Neural cell (in vitro differentiated cells): ENCODE measurements around the gene TMEM14B. TPM values are rescaled to one million over a fixed set of nuclear protein-coding genes. Genes with fewer than 3 reads are reported as not detected.

Source experiments
- H2AFZ ChIP-seq: fragments of 200-600, 300-800 bp; sonication (generic), shearing (Covaris generic); 2 replicates; pipeline ENCODE4 v1.6.0; 2014; ENCODE audit warnings: low read depth, mild to moderate bottlenecking, antibody characterized with exemption, low read length, moderate library complexity
- H3F3A ChIP-seq: fragments of 200-600 bp; shearing (Covaris generic); 2 replicates; pipeline ENCODE4 v1.6.1; 2016; ENCODE audit warnings: mild to moderate bottlenecking, moderate library complexity, mixed read lengths, antibody characterized with exemption, low read length; ENCODE audit not compliant: insufficient read depth, poor library complexity, severe bottlenecking
- H3K27ac ChIP-seq: fragments of 200-600, 300-800 bp; sonication (generic), shearing (Covaris generic); 2 replicates; pipeline ENCODE4 v1.5.1; 2014; ENCODE audit warnings: mild to moderate bottlenecking, low read length, moderate library complexity
- H3K27me3 ChIP-seq: fragments of 300-800, 200-600 bp; sonication (generic), shearing (Covaris generic); 2 replicates; pipeline ENCODE4 v1.6.0; 2014; ENCODE audit warnings: mild to moderate bottlenecking, low read depth, low read length, moderate library complexity; ENCODE audit not compliant: insufficient read depth
- H3K36me3 ChIP-seq: fragments of 300-800, 200-600 bp; sonication (generic), shearing (Covaris generic); 2 replicates; pipeline ENCODE4 v1.5.1; 2014; ENCODE audit warnings: mild to moderate bottlenecking, antibody characterized with exemption, low read length, moderate library complexity; ENCODE audit not compliant: insufficient read depth
- H3K4me2 ChIP-seq: fragments of 300-800, 200-600 bp; sonication (generic), shearing (Covaris generic); 2 replicates; pipeline ENCODE4 v1.6.0; 2014; ENCODE audit warnings: mild to moderate bottlenecking, low read length
- H3K4me3 ChIP-seq: fragments of 300-800, 200-600 bp; sonication (generic), shearing (Covaris generic); 2 replicates; pipeline ENCODE4 v1.5.1; 2014; ENCODE audit warnings: mild to moderate bottlenecking, low read length, moderate library complexity
- H3K79me2 ChIP-seq: fragments of 200-600 bp; shearing (Covaris generic); replicated peaks from 2 replicates; pipeline ENCODE4 v1.6.0; 2014; ENCODE audit warnings: mild to moderate bottlenecking, low read length, moderate library complexity; ENCODE audit not compliant: insufficient read depth
- H3K9ac ChIP-seq: fragments of 300-800, 200-600 bp; sonication (generic), shearing (Covaris generic); 2 replicates; pipeline ENCODE4 v1.6.1; 2016; ENCODE audit warnings: mild to moderate bottlenecking, low read length, mixed read lengths
- H3K9me2 ChIP-seq: fragments of 200-600 bp; shearing (Covaris generic); 2 replicates; pipeline ENCODE4 v1.6.1; 2016; ENCODE audit warnings: mild to moderate bottlenecking, low read length, mixed read lengths; ENCODE audit not compliant: insufficient read depth
- H3K9me3 ChIP-seq: fragments of 200-600, 300-800 bp; sonication (generic), shearing (Covaris generic); 2 replicates; pipeline ENCODE4 v1.6.1; 2016; ENCODE audit warnings: mild to moderate bottlenecking, mixed run types, low read length, moderate library complexity, mixed read lengths
- H4K20me1 ChIP-seq: fragments of 200-600 bp; shearing (Covaris generic); 2 replicates; pipeline ENCODE4 v1.6.1; 2016; ENCODE audit warnings: mild to moderate bottlenecking, mixed run types; ENCODE audit not compliant: insufficient read depth
- CTCF ChIP-seq: fragments of 450-650 bp; IDR thresholded peaks from 2 replicates; pipeline ENCODE4 v1.5.1; 2014; ENCODE audit warnings: antibody characterized with exemption, mild to moderate bottlenecking, moderate library complexity; ENCODE audit not compliant: poor library complexity, severe bottlenecking
- EP300 ChIP-seq: fragments of 450-650 bp; conservative IDR thresholded peaks from 2 replicates; pipeline ENCODE4 v1.6.1; 2014; ENCODE audit warnings: antibody characterized with exemption, mild to moderate bottlenecking, moderate library complexity; ENCODE audit not compliant: poor library complexity, severe bottlenecking
- EZH2 ChIP-seq: fragments of 200-600, 300-800 bp; shearing (Covaris generic), sonication (generic); IDR thresholded peaks from 2 replicates; pipeline ENCODE4 v1.6.1; 2014; ENCODE audit warnings: antibody characterized with exemption, low read length, borderline replicate concordance, mild to moderate bottlenecking; ENCODE audit not compliant: insufficient read depth, poor library complexity, severe bottlenecking
- MXI1 ChIP-seq: fragments of 450-650 bp; conservative IDR thresholded peaks from 2 replicates; pipeline ENCODE4 v1.6.1; 2014; ENCODE audit warnings: antibody characterized with exemption, mild to moderate bottlenecking; ENCODE audit not compliant: poor library complexity, severe bottlenecking
- POLR2AphosphoS5 ChIP-seq: IDR thresholded peaks from 2 replicates; pipeline ENCODE4 v1.6.1; 2012
- RAD21 ChIP-seq: fragments of 450-650 bp; conservative IDR thresholded peaks from 2 replicates; pipeline ENCODE4 v1.6.1; 2014; ENCODE audit warnings: antibody characterized with exemption, mild to moderate bottlenecking, moderate library complexity
- REST ChIP-seq: IDR thresholded peaks from 2 replicates; pipeline ENCODE4 v1.6.1; 2012; ENCODE audit warnings: borderline replicate concordance
- SMC3 ChIP-seq: fragments of 450-650 bp; conservative IDR thresholded peaks from 2 replicates; pipeline ENCODE4 v1.6.1; 2014; ENCODE audit warnings: antibody characterized with exemption, mild to moderate bottlenecking, moderate library complexity; ENCODE audit not compliant: poor library complexity
- TAF1 ChIP-seq: IDR thresholded peaks from 2 replicates; pipeline ENCODE4 v1.6.1; 2012; ENCODE audit warnings: low read depth
- polyA plus RNA-seq: library from polyadenylated mRNA; depleted of rRNA; stranded (reverse); fragments of >200 nt; gene quantifications from 2 replicates; pipeline ENCODE4 v1.2.3, GENCODE V29; 2014

Gene TMEM14B
- polyA plus RNA-seq, 1 donor from 2014 or later = 182 TPM

DNA sequence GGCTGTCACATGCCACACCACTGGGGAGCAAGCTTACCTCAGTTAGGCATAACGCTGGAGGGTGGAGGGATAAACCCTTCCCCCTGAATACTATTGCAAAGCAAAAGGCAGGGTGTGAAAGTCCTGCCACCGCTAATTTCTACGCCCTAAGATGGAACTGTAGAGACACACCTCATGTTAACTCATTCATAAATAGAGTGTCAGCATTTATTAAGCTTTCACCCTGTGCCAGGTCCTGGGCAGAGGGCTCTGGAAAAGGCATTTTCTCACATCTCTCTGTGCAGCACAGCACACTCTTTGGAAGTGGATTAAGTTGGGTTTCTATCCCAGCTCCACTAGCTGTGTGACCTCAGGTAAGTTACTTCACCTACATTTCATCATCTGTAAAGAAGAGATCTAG, 21.8 kb downstream of the TMEM14B start:
- no peak overlapping the region for H3K4me2 ChIP-seq
- no peaks in the 10 kb centered on the region for H3K36me3 ChIP-seq
- no peak overlapping the region for H3K9ac ChIP-seq
- H4K20me1 ChIP-seq = no peaks in the 10 kb centered on the region
- H3K27ac ChIP-seq = no peak overlapping the region
- H3K27me3 ChIP-seq = no peaks in the 10 kb centered on the region
- no peaks in the 10 kb centered on the region for H3K79me2 ChIP-seq
- TF ChIP-seq EZH2 (no peak), REST (no peak), POLR2AphosphoS5 (no peak), CTCF (no peak), SMC3 (no peak), TAF1 (no peak), RAD21 (no peak)
- H2AFZ ChIP-seq = no peak overlapping the region
- no peaks in the 10 kb centered on the region for H3K9me2 ChIP-seq
- no peaks in the 10 kb centered on the region for H3K9me3 ChIP-seq
- no peaks in the 10 kb centered on the region for H3F3A ChIP-seq
- no peak overlapping the region for H3K4me3 ChIP-seq

- no peaks in the 10 kb centered on the region for H3K36me3 ChIP-seq
- H3K27ac ChIP-seq = no peak overlapping the region
- no peak overlapping the region for H3K4me2 ChIP-seq
- H3K9ac ChIP-seq = no peak overlapping the region
- H3K9me2 ChIP-seq = no peaks in the 10 kb centered on the region
- H2AFZ ChIP-seq = no peak overlapping the region
- H3K27me3 ChIP-seq = no peaks in the 10 kb centered on the region
- no peaks in the 10 kb centered on the region for H3F3A ChIP-seq
- no peaks in the 10 kb centered on the region for H4K20me1 ChIP-seq
- H3K4me3 ChIP-seq = no peak overlapping the region
- TF ChIP-seq EZH2 = no peak
- TF ChIP-seq TAF1 = no peak
- TF ChIP-seq MXI1 = no peak
- TF ChIP-seq REST = no peak
- no peak for TF ChIP-seq POLR2AphosphoS5
- TF ChIP-seq RAD21 = no peak
- no peak for TF ChIP-seq SMC3
- TF ChIP-seq EP300 = no peak
- H3K9me3 ChIP-seq = no peaks in the 10 kb centered on the region
- no peaks in the 10 kb centered on the region for H3K79me2 ChIP-seq
These were observed 23.8 kb downstream of the TMEM14B start for GRCh38 chr6:10771371-10771894.
